HL-60 (cell line): ENCODE data around the gene LRRC49.

Source experiments
- POLR2AphosphoS5 ChIP-seq: IDR thresholded peaks from 2 replicates; pipeline ENCODE4 v1.6.1; 2012; ENCODE audit warnings: low read depth
- TF ChIP-seq, protein P1 (sequence below): IDR thresholded peaks from one replicate; pipeline ENCODE4 v1.5.1; 2011; ENCODE audit warnings: low read length, control low read depth, inconsistent platforms; ENCODE audit not compliant: insufficient read depth

DNA sequence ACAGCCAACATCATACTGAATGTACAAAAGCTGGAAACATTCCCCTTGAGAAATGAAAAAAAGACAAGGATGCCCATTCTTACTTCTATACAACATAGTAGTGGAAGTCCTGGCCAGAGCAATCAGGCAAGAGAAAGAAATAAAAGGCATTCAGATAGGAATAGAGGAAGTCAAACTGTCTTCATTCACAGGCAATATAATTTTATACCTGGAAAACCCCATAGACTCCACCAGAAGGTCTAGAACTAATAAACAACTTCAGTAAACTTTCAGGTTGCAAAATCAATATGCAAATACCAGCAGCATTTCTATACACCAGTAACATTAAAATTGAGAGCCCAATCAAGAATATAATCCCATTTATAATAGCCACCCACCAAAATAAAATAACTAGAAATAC is 195.5 kb downstream of the LRRC49 start:
- TF ChIP-seq, protein P1, sequence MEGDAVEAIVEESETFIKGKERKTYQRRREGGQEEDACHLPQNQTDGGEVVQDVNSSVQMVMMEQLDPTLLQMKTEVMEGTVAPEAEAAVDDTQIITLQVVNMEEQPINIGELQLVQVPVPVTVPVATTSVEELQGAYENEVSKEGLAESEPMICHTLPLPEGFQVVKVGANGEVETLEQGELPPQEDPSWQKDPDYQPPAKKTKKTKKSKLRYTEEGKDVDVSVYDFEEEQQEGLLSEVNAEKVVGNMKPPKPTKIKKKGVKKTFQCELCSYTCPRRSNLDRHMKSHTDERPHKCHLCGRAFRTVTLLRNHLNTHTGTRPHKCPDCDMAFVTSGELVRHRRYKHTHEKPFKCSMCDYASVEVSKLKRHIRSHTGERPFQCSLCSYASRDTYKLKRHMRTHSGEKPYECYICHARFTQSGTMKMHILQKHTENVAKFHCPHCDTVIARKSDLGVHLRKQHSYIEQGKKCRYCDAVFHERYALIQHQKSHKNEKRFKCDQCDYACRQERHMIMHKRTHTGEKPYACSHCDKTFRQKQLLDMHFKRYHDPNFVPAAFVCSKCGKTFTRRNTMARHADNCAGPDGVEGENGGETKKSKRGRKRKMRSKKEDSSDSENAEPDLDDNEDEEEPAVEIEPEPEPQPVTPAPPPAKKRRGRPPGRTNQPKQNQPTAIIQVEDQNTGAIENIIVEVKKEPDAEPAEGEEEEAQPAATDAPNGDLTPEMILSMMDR: no peak
- TF ChIP-seq POLR2AphosphoS5: no peak
